GM12878 (cell line): Measurements from ENCODE around the gene C2CD5. TPM values are rescaled to one million over a fixed set of nuclear protein-coding genes. Genes with fewer than 3 reads are reported as not detected.

Experiments used
- CUX1 ChIP-seq: IDR thresholded peaks from 2 replicates; pipeline ENCODE4 v1.6.1; 2012; ENCODE audit warnings: improper control_type of control experiment, low read depth, low read length; ENCODE audit not compliant: insufficient replicate concordance
- EGR1 ChIP-seq, 2 experiments: IDR thresholded peaks; 1 replicate in 1 of 2; 2 replicates in 1 of 2; pipeline ENCODE4 v1.6.1; 2011 to 2012; ENCODE audit warnings: low read depth in 2 of 2, low read length in 2 of 2, borderline replicate concordance in 1 of 2, mild to moderate bottlenecking in 1 of 2, moderate library complexity in 1 of 2
- FOS ChIP-seq: IDR thresholded peaks from 3 replicates; pipeline ENCODE4 v1.6.1; 2011; ENCODE audit warnings: borderline replicate concordance; ENCODE audit not compliant: insufficient read length; ENCODE audit errors: extremely low read depth
- FOXK2 ChIP-seq: fragments of 450-650 bp; IDR thresholded peaks from 2 replicates; pipeline ENCODE4 v1.6.1; 2017; ENCODE audit warnings: mild to moderate bottlenecking, moderate library complexity
- FOXM1 ChIP-seq: IDR thresholded peaks from 2 replicates; pipeline ENCODE4 v1.6.1; 2012; ENCODE audit warnings: low read depth, mild to moderate bottlenecking, inconsistent platforms, low read length, moderate library complexity
- NR2C2 ChIP-seq: IDR thresholded peaks from 2 replicates; pipeline ENCODE4 v1.6.1; 2011; ENCODE audit warnings: borderline replicate concordance, low read depth; ENCODE audit not compliant: control insufficient read depth, insufficient read length
- POU2F2 ChIP-seq: IDR thresholded peaks from 3 replicates; pipeline ENCODE4 v1.6.1; 2011; ENCODE audit warnings: low read depth, mild to moderate bottlenecking, low read length, borderline replicate concordance
- SUZ12 ChIP-seq: fragments of 200-600 bp; sonication (generic); IDR thresholded peaks from one replicate; pipeline ENCODE4 v1.6.1; 2018; ENCODE audit warnings: antibody characterized with exemption, mild to moderate bottlenecking; ENCODE audit not compliant: unreplicated experiment
- ZSCAN29 ChIP-seq: fragments of 450-650 bp; IDR thresholded peaks from 2 replicates; pipeline ENCODE4 v1.6.1; 2017; ENCODE audit warnings: mild to moderate bottlenecking, moderate library complexity
- polyA plus RNA-seq, 11 experiments: library from polyadenylated mRNA; depleted of rRNA in 4 of 11; unstranded in 6 of 11; stranded (reverse) in 5 of 11; fragments of >200 nt; fragmentation: Nextera tagmentation in 4 of 11; fragmentation: Illumina TruSeq in 1 of 11; extraction: Ambion mirVana in 4 of 11; extraction: Trizol in 1 of 11; gene quantifications; 1 replicate in 1 of 11; 2 replicates in 10 of 11; pipeline versions ENCODE4 v1.2.1 to v1.2.3, GENCODE V29; 2011 to 2016; ENCODE audit warnings: inconsistent platforms in 2 of 11, missing spikeins in 2 of 11, low read depth in 1 of 11
- total RNA-seq, 4 experiments: library from RNA; depleted of rRNA in 3 of 4; stranded (reverse); fragments of >200 nt in 3 of 4; fragmentation: Illumina TruSeq in 1 of 4; extraction: Trizol in 1 of 4; gene quantifications; 2 replicates each; pipeline versions ENCODE4 v1.2.1 to v1.2.3, GENCODE V29; 2013 to 2021

The C2CD5 gene
- total and polyA plus RNA-seq, 10 of the 15 experiments (the other 5 are each of a cell fraction or from before 2014, with no cell fraction given), result 7.7 to 55.0 (median 27.0) TPM

- no peak for TF ChIP-seq CUX1
- no peak for TF ChIP-seq FOXK2
- TF ChIP-seq ZSCAN29, result no peak
- no peak for TF ChIP-seq POU2F2
- TF ChIP-seq NR2C2, result no peak
- no peak for TF ChIP-seq SUZ12
- TF ChIP-seq FOS, result no peak
- no peak for TF ChIP-seq EGR1 (IDR thresholded peaks at IDR 0.05; ENCODE audit: borderline replicate concordance in 1 of 2, low read depth in 2 of 2, low read length in 2 of 2)
- TF ChIP-seq FOXM1, result no peak
- TF ChIP-seq, all 136 proteins: peak for 0
Measured at GRCh38 chr12:22536346-22536945, 7.9 kb downstream of the C2CD5 start (continued).
